Measurements from ENCODE around the gene KCTD2.

The KCTD2 gene

GRCh38 chr17:75073618-75074047 is 26.6 kb downstream of the KCTD2 start:
- no peak overlapping the region for H3K4me3 ChIP-seq (ENCODE audit: low read length)
- no peak for TF ChIP-seq ZNF274 (IDR thresholded peaks at IDR 0.05; ENCODE audit: low read depth, low read length)

DNA sequence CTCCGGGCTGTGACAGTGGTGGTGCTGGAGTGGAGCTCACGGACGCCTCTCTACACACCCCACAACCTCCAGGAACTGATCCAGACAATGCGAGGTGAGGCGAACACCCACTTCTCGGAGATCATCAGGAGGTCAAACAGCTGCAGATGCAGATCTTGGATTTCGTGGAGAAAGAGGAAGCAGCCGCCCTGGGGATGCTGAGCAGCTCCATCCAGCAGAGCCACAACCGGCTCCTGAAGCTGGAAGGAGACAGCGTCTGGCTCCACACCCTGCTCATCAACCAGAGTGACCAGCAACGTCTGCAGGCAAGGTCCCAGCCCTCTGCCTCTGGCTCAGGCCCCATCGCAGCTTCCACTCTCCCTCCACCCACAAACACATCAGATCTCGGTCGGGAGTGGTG is 27.5 kb downstream of the KCTD2 start:
- no peak for TF ChIP-seq ZNF274 (IDR thresholded peaks at IDR 0.05; ENCODE audit: low read depth, low read length)
- no peak overlapping the region for H3K4me3 ChIP-seq (ENCODE audit: low read length)

DNA sequence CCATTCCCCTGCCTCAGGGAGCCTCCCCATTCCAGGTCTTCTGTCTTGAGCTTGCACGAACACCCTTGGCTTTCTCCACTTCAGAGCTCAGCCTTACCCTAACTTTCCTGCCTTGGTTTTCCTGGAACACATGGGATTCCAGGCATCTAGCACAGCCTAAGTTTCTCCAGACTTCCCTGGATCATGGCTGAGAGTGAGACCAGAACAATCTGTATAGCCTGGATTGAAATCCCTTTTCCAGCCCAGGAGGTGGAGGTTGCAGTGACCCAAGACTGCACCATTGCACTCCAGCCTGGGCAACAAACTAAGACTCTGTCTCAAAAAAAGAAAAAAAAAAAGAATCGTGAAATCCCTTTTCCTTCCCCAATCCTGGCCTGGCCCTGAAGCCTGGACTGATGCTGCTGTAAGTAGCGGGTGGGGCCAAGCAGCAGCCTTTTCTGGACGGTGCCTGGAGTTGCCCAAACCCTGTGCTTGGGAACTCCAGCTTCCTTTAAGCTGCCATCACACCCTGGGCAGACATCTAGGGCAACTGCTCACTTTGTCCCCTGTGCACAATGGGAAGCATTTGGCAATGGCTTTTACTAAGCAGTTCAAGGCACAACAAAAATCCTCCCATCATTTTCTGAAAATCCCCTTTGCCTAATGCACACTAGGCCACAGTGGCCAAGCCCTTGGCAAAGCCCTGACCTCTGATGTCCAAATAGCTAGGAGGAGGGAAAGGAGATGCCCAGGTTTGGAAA is 28.7 kb downstream of the KCTD2 start:
- TF ChIP-seq ZNF274 (IDR thresholded peaks at IDR 0.05; ENCODE audit: low read depth, low read length): no peak

DNA sequence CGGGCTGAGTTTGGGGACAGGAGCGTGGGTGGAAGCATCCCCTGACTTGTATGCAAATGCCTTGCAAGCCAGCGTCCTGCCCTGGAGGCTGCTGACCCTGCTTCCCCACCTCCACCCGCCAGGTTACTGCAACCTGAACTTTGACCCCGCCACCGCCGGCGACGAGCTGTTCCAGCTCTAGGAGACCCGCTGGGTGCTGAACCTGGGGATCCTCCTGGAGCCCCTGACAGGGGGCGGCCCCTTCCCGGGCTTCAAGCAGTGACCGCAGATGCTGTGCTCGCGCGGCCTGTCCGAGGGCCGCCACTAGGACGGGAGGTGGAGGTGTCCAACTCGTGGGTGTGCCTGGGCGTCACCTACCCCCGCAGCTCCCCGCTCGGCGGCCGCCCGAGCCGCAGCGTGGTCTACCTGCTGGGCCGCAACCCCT is 30.1 kb downstream of the KCTD2 start:
- no peak for TF ChIP-seq ZNF274 (IDR thresholded peaks at IDR 0.05; ENCODE audit: low read depth, low read length)
- H3K4me3 ChIP-seq (ENCODE audit: low read length): no peak overlapping the region; the same call in 1 of the 2 replicates

More for the DNA sequence above, 28.7 kb downstream of the KCTD2 start:
- no peak overlapping the region for H3K4me3 ChIP-seq (ENCODE audit: low read length)

GRCh38 chr17:75077496-75078283 is 30.7 kb downstream of the KCTD2 start:
- H3K4me3 ChIP-seq (ENCODE audit: low read length): peak overlapping the region; percentile 13; the same call in 1 of the 2 replicates
- TF ChIP-seq ZNF274 (IDR thresholded peaks at IDR 0.05; ENCODE audit: low read depth, low read length): no peak

DNA sequence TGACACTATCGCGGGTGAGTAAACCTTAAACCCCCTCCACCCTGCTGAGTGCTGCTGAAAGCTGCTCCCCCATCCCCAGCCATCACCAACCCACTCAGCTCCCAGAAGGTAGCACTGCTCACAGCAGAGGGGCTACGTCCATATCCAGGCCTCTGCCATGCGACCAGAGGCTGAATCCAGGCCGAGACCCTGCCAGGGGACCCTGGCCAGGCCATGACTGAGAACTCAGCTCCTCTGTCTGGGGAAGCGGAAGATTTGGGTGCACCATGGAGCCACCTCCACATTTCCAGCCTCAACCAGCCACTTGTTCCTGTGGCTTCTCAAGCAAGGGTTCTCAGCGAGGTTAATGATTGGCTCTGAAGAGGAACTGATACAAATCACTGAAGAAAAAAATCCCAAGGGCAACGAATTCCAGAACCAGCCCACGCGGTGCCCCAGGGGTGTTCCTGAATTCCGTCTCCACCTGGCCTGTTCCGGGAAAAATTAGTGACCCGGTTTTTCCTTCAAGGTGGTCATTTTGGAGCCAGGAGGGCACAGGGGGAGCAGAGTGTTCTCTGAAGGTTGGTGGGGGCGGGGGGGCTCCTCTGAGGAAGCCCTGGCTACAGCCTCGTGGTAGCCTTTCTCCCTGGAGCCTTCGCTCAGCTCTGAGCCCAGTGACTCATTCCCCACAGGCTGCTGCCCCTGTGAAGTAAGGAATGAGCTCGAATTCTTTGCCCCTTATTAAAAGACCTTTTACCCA is 31.4 kb downstream of the KCTD2 start:
- H3K4me3 ChIP-seq (ENCODE audit: low read length): peak overlapping the region; percentile 13; the same call in 1 of the 2 replicates
- TF ChIP-seq ZNF274 (IDR thresholded peaks at IDR 0.05; ENCODE audit: low read depth, low read length): no peak

DNA sequence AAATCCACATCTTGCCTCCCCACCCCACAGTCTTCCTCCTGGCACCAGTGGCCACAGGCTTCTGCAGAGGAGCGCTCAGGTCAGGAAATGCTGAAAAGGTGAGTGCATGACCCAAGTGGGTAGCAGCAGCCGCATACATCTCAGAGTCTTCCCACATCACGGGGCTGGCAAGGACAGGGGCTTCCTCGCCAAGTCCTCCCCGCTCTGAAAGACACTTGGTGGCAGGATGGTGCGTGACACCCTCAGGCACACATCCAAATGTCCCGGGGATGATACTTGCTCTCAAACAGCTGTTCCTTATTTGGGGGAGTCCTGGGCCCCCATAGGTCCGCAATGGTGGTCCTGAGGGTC is 32.0 kb downstream of the KCTD2 start:
- no peak for TF ChIP-seq ZNF274 (IDR thresholded peaks at IDR 0.05; ENCODE audit: low read depth, low read length)

GRCh38 chr17:75081611-75082540 is 34.9 kb downstream of the KCTD2 start:
- H3K4me3 ChIP-seq (ENCODE audit: low read length): no peak overlapping the region
- TF ChIP-seq ZNF274 (IDR thresholded peaks at IDR 0.05; ENCODE audit: low read depth, low read length): no peak

More for the DNA sequence above, 32.0 kb downstream of the KCTD2 start:
- H3K4me3 ChIP-seq (ENCODE audit: low read length): no peak overlapping the region

DNA sequence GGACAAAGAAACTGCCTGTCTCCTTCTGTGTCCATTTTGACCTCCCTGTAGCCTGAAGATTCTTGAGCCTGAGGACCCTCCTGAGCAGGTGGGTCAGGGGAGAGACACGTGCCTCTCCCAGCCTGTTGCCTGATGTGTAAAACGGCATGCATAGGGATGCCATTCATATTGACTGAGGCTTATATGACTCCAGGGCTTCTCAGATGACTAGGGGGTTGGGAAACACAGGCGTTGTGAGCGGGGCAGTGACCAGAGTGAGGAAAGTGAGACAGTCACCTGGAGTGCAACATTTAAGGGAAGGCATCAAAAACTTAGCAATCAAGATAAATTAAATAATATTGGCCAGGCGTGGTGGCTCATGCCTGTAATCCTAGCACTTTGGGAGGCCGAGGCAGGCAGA is 35.7 kb downstream of the KCTD2 start:
- no peak for TF ChIP-seq ZNF274 (IDR thresholded peaks at IDR 0.05; ENCODE audit: low read depth, low read length)
- no peak overlapping the region for H3K4me3 ChIP-seq (ENCODE audit: low read length)

- no peak overlapping the region for H3K4me3 ChIP-seq (ENCODE audit: low read length)
- no peak for TF ChIP-seq ZNF274 (IDR thresholded peaks at IDR 0.05; ENCODE audit: low read depth, low read length)
These were observed 37.1 kb downstream of the KCTD2 start for GRCh38 chr17:75084039-75084660.

- no peak overlapping the region for H3K4me3 ChIP-seq (ENCODE audit: low read length)
- TF ChIP-seq ZNF274 (IDR thresholded peaks at IDR 0.05; ENCODE audit: low read depth, low read length): no peak
These were observed 39.6 kb downstream of the KCTD2 start for GRCh38 chr17:75086496-75087181.

- H3K4me3 ChIP-seq (ENCODE audit: low read length): peak overlapping the region; percentile 45; the same call in 1 of the 2 replicates
- no peak for TF ChIP-seq ZNF274 (IDR thresholded peaks at IDR 0.05; ENCODE audit: low read depth, low read length)
These were observed 40.1 kb downstream of the KCTD2 start for GRCh38 chr17:75087182-75087557.
